SK-N-MC (cell line): ENCODE data around the gene HS1BP3.

Experiments used
- DNase-seq: peaks from one replicate; pipeline ENCODE4 v3.0.0-alpha.2; 2011; ENCODE audit warnings: low read depth, low spot score
- H3K27ac ChIP-seq: fragments of 200-600 bp; sonication (generic); 2 replicates; pipeline ENCODE4 v1.5.1; 2016; ENCODE audit warnings: mixed run types
- H3K36me3 ChIP-seq: fragments of 200-600 bp; sonication (generic); 2 replicates; pipeline ENCODE4 v1.6.1; 2017; ENCODE audit warnings: antibody characterized with exemption, low read length, mixed read lengths; ENCODE audit not compliant: insufficient read depth
- H3K4me3 ChIP-seq: fragments of 200-600 bp; sonication (generic); 2 replicates; pipeline ENCODE4 v1.5.1; 2016
- H3K9ac ChIP-seq: fragments of 200-600 bp; sonication (generic); 2 replicates; pipeline ENCODE4 v1.8.0; 2017; ENCODE audit warnings: mixed run types, mixed read lengths; ENCODE audit not compliant: insufficient read length
- H3K9me3 ChIP-seq: fragments of 200-600 bp; sonication (generic); 2 replicates; pipeline ENCODE4 v1.6.1; 2017; ENCODE audit warnings: low read depth, mild to moderate bottlenecking, antibody characterized with exemption, low read length, moderate library complexity, mixed read lengths
- EZH2 ChIP-seq: fragments of 200-600 bp; sonication (generic); IDR thresholded peaks from one replicate; pipeline ENCODE4 v1.6.1; 2017; ENCODE audit warnings: antibody characterized with exemption
- FOXP2 ChIP-seq: optimal IDR thresholded peaks from 2 replicates; pipeline ENCODE3; 2011; ENCODE audit warnings: mild to moderate bottlenecking, moderate library complexity; ENCODE audit not compliant: insufficient read depth; ENCODE audit errors: extremely low read length, control extremely low read depth
- POLR2AphosphoS5 ChIP-seq: IDR thresholded peaks from 2 replicates; pipeline ENCODE4 v1.6.1; 2012; ENCODE audit warnings: mild to moderate bottlenecking, low read depth, low read length, borderline replicate concordance

The HS1BP3 gene

DNA sequence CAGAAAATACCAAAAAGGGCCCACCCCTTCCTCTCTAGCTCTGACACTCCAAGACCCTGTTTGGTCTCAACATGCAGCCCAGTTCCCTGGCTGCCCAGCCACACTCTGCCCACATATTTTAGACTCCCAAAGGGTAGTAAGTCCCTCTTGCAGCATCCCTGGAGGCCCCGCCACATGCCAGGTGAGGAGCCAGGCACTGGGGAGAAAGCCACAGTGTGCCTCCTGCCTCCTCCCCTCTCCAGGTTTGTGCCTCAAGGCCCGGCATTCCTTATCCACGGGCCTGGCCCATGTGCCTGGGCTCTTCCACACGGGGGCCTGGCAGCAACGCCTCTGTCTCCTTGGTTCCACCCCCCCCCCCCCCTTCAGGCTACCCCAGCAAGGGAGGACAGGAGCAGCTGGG lies 75.5 kb downstream of the HS1BP3 start:
- Histone ChIP-seq H3K36me3 (no peaks in the 10 kb centered on the region), H3K27ac (no peak overlapping the region), H3K4me3 (no peak overlapping the region), H3K9ac (no peak overlapping the region), H3K9me3 (no peaks in the 10 kb centered on the region)
- no peak for DNase-seq
- no peak for TF ChIP-seq POLR2AphosphoS5
- TF ChIP-seq EZH2 = no peak
- TF ChIP-seq FOXP2 = no peak

DNA sequence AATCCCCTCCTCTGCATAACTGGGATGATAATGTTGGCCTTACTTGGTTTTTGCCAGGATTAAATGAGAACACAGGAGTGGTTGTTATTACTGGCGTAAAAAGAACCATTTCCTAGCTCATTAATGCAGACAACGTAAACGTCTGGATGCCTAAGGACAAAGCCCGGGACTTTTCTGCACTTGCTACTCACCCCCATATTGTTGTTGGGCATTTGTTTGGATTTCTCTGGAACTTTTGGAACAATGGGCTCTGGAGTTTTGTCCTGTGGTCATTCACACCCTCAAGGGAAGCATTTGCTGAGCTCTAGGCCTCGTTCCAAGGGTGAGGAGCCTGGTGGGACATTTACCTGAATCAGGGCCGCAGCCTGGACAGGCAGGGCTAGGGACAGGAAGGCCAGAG lies 76.0 kb downstream of the HS1BP3 start:
- Histone ChIP-seq H3K4me3 (no peak overlapping the region), H3K9me3 (no peaks in the 10 kb centered on the region), H3K9ac (no peak overlapping the region), H3K27ac (no peak overlapping the region), H3K36me3 (no peaks in the 10 kb centered on the region)
- TF ChIP-seq POLR2AphosphoS5 = no peak
- no peak for TF ChIP-seq FOXP2
- TF ChIP-seq EZH2 = no peak
- no peak for DNase-seq

DNA sequence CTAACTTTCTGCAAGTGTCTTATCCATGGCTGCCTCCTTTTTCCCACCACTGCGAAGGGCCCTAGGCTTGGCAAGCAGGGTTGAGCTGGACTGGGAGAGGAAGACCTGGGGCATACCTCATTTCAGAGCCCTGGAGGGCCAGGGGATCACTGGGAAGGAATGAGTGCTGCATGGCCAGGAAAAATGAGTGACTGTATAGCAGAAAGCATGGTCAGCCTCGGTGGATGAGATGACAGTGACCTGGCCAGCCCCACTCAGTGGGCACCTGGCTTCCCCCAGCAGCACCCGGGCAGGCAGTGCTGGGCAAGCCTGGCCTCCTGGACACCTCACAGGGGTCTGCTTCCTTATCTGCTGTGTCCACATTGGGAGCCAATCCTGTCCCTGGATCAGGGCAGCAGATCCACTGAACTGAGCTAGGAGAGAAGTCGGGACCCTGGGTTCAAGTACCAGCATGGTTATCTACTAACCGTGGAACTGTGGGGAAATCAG lies 76.4 kb downstream of the HS1BP3 start:
- no peak for DNase-seq
- H3K27ac ChIP-seq = peak overlapping the region; percentile 44; the same call in 1 of the 2 replicates
- H3K9ac ChIP-seq = peak overlapping the region; percentile 18
- TF ChIP-seq EZH2 (no peak), POLR2AphosphoS5 (no peak), FOXP2 (no peak)
- no peak overlapping the region for H3K4me3 ChIP-seq
- no peaks in the 10 kb centered on the region for H3K36me3 ChIP-seq
- H3K9me3 ChIP-seq = no peaks in the 10 kb centered on the region

DNA sequence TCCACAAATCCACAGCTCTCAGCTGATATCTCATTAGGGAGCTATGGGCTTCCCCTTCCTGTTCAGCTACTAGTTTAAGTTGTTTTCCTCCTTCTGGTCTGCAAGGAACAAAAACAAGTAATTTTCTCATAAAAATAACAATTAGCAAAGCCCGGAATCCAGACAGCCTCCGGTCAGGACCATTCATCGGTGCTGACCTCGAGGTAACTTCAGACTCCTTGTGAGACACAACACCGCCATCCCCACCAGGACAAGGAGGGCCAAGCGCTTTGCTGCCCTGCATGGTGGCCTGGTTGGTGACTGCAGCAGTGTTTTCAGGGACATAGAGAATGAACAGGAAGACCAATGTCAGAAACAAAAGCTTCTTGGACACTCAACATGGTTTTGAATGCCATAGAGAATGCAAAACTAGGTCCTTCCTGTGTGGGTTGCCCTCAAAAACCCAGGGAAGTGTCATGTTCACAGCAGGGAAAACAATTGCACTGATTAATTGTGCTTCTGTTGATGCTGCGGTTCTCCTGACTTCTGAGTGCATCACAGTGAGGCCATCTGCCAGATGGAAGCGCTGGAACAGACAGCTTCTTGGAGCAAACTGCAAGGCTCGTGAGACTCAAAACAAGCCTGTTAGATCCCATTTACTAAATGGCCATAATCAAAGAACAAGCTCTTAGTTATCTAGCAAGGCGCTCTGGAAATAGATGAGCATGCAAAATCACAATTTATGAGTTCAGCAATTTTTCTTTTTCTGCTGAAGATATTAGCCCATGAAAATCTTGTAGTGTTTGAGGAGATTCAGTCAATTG lies 77.1 kb downstream of the HS1BP3 start:
- DNase-seq = no peak
- Histone ChIP-seq H3K4me3 (no peak overlapping the region), H3K9me3 (no peaks in the 10 kb centered on the region), H3K36me3 (no peaks in the 10 kb centered on the region), H3K27ac (peak overlapping the region; percentile 44), H3K9ac (peak overlapping the region; percentile 18)
- TF ChIP-seq POLR2AphosphoS5 (no peak), EZH2 (no peak), FOXP2 (no peak)

DNA sequence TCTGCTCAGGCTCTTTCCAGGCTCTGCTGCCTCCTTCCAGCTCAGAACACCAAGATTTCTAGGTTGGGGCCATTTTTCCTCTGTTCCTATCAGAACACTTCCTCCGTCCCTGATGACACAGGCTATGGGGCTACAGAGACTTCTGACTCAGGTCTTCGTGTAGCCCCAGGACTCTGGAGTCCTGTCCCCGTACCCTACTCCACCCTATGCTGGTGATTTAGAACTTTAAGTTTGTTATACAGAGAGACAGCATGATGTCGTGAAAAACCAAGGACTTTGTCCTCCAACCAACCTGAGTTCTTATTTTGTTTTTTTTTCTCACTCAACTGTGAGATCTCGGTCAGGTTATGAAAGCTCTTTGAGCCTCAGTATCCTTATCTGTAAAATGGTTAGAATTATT lies 78.7 kb downstream of the HS1BP3 start:
- Histone ChIP-seq H3K4me3 (no peak overlapping the region), H3K9ac (no peak overlapping the region), H3K36me3 (no peaks in the 10 kb centered on the region), H3K27ac (no peak overlapping the region), H3K9me3 (no peaks in the 10 kb centered on the region)
- no peak for DNase-seq
- TF ChIP-seq EZH2 (no peak), FOXP2 (no peak), POLR2AphosphoS5 (no peak)

DNA sequence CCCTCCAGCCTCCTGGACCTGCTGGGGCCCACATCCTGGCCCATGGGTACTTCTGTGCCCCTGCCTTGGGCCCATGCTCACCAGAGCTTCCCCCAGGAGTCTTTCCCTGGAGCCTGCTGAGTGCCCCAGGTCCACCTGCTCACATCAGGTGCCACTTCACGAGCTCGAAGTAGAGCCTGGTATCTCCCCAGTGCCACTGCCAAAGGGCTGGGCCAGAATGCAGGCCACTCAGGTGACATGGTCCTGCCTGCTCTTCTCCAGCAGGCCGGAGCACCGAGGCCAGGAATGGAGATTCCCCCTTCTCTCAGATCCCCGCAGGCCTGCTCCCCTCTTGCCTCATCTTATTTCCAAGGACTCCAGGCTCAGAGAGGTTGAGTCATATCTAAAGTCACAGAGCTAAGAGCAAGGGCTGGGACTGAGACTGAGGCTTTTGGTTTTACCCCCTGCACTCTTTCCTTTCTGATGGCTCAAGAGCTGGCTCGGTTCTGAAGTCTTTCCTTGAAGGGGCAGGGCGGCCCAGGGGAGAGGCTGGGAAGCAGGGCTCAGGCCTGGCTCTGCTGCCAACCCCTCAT lies 79.2 kb downstream of the HS1BP3 start:
- Histone ChIP-seq H3K36me3 (no peaks in the 10 kb centered on the region), H3K9me3 (no peaks in the 10 kb centered on the region), H3K27ac (no peak overlapping the region), H3K4me3 (no peak overlapping the region), H3K9ac (no peak overlapping the region)
- DNase-seq = no peak
- TF ChIP-seq EZH2 (no peak), FOXP2 (no peak), POLR2AphosphoS5 (no peak)

DNA sequence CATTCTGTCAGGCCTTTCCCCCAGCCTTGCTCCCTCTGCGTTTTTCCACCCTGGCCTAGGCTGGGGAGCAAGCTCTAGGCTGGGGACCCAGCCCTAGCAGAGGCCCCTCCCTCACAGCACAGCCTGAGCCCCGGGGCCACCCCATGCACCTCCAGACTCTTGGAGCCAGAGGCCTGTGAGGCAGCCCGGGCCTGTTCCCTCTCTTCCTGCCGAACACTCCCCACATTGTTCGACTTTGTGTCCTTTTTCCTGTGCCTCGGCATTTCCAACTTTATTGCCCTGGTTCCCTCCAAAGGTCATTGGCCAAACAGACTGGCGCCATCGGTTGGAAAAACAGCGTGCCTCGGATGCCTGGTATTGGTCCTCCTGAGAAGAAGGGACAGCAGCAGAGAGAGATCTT lies 79.7 kb downstream of the HS1BP3 start:
- H3K4me3 ChIP-seq = no peak overlapping the region
- TF ChIP-seq POLR2AphosphoS5 = no peak
- no peak for TF ChIP-seq EZH2
- TF ChIP-seq FOXP2 = no peak
- no peak overlapping the region for H3K9ac ChIP-seq
- no peak for DNase-seq
- H3K27ac ChIP-seq = no peak overlapping the region
- no peaks in the 10 kb centered on the region for H3K9me3 ChIP-seq
- no peaks in the 10 kb centered on the region for H3K36me3 ChIP-seq

DNA sequence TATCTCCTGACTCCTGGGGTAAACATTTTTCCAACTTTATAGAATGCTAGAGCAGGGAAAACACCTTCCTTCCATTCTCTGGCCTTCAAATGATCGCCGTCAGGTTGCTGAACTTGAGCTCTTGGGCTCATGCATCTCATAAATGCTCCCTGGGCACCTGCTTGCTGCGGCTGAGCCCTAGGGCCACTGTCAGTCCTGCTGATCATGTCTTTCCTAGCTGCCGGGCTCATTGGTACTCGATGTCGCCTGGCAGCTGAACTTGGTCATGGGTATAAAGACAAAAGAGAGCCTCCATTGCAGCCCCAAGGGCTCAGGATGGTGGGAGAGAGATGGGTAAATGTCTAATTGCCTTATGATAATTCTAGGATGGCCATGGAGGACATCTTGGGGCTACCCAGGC lies 80.6 kb downstream of the HS1BP3 start:
- Histone ChIP-seq H3K4me3 (no peak overlapping the region), H3K27ac (no peak overlapping the region), H3K9ac (no peak overlapping the region), H3K9me3 (no peaks in the 10 kb centered on the region), H3K36me3 (no peaks in the 10 kb centered on the region)
- no peak for TF ChIP-seq FOXP2
- TF ChIP-seq POLR2AphosphoS5 = no peak
- TF ChIP-seq EZH2 = no peak
- DNase-seq = no peak
